Right atrium auricular region (tissue), 2 donors: ENCODE data around the gene RACK1. TPM values are rescaled to one million over a fixed set of nuclear protein-coding genes. Genes with fewer than 3 reads are reported as not detected.

ENCODE experiments used
- DNase-seq: peaks from one replicate; pipeline ENCODE4 v3.0.0-alpha.2; 2019; ENCODE audit warnings: low spot score
- H3K27ac ChIP-seq, 2 donors: fragments of 200-600 bp; sonication (generic); 1 replicate in 1 of 2; 2 replicates in 1 of 2; pipeline ENCODE4 v1.5.1; 2016 to 2019
- H3K27me3 ChIP-seq, 2 donors: fragments of 200-600 bp; sonication (generic); one replicate each; pipeline versions ENCODE4 v1.5.1 to v1.6.0; 2017 to 2019
- H3K36me3 ChIP-seq: fragments of 200-600 bp; sonication (generic); one replicate; pipeline ENCODE4 v1.5.1; 2016
- H3K4me1 ChIP-seq, 2 donors: fragments of 200-600 bp; sonication (generic); one replicate each; pipeline versions ENCODE4 v1.5.1 to v1.6.0; 2017 to 2019
- H3K4me3 ChIP-seq, 2 donors: fragments of 200-600 bp; sonication (generic); 1 replicate in 1 of 2; 2 replicates in 1 of 2; pipeline ENCODE4 v1.5.1; 2017 to 2019; ENCODE audit warnings: mild to moderate bottlenecking in 1 of 2, moderate library complexity in 1 of 2
- H3K9me3 ChIP-seq, 2 donors: fragments of 200-600 bp; sonication (generic); one replicate each; pipeline ENCODE4 v1.5.1; 2019
- total RNA-seq, 2 donors: library from RNA; depleted of rRNA; stranded (reverse); fragments of >200 nt; gene quantifications; one replicate each; pipeline ENCODE4 v1.1.0, GENCODE V29; 2016
- TF ChIP-seq, protein P1 (sequence below), 2 donors: fragments of 200-600 bp; sonication (generic); IDR thresholded peaks; one replicate each; pipeline ENCODE4 v1.5.1; 2019; ENCODE audit warnings: antibody characterized with exemption in 2 of 2

Gene RACK1
- total RNA-seq, 2 donors from 2014 or later: 1,155 to 1,413 TPM

DNA sequence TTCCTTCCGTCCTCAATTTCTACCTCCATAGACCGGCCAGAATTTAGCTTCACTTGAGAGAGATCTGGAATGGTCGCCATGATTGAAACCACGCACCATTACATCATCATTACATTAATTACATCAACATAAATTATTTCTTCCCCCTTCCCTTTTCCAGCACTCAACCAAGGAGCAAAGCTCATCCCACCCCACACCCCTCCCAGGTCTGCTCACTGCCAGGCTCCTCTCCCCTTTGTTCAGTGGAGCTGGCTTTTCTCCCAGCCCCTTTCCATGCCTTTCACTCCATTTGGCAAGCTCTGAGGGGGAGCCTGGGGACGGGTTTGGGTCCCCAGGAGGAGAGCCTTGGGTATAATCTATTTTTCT is 8.4 kb downstream of the RACK1 start:
- TF ChIP-seq, protein P1, sequence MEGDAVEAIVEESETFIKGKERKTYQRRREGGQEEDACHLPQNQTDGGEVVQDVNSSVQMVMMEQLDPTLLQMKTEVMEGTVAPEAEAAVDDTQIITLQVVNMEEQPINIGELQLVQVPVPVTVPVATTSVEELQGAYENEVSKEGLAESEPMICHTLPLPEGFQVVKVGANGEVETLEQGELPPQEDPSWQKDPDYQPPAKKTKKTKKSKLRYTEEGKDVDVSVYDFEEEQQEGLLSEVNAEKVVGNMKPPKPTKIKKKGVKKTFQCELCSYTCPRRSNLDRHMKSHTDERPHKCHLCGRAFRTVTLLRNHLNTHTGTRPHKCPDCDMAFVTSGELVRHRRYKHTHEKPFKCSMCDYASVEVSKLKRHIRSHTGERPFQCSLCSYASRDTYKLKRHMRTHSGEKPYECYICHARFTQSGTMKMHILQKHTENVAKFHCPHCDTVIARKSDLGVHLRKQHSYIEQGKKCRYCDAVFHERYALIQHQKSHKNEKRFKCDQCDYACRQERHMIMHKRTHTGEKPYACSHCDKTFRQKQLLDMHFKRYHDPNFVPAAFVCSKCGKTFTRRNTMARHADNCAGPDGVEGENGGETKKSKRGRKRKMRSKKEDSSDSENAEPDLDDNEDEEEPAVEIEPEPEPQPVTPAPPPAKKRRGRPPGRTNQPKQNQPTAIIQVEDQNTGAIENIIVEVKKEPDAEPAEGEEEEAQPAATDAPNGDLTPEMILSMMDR (IDR thresholded peaks at IDR 0.05): no peak
- H3K27ac ChIP-seq: no peak overlapping the region
- no peaks in the 10 kb centered on the region for H3K9me3 ChIP-seq
- peaks cover 0 to 1% of the 10 kb centered on the region in 2 donors for H3K4me1 ChIP-seq
- no peak for DNase-seq
- no peaks in the 10 kb centered on the region for H3K27me3 ChIP-seq
- no peak overlapping the region for H3K4me3 ChIP-seq
- H3K36me3 ChIP-seq: peaks cover 96% of the 10 kb centered on the region

DNA sequence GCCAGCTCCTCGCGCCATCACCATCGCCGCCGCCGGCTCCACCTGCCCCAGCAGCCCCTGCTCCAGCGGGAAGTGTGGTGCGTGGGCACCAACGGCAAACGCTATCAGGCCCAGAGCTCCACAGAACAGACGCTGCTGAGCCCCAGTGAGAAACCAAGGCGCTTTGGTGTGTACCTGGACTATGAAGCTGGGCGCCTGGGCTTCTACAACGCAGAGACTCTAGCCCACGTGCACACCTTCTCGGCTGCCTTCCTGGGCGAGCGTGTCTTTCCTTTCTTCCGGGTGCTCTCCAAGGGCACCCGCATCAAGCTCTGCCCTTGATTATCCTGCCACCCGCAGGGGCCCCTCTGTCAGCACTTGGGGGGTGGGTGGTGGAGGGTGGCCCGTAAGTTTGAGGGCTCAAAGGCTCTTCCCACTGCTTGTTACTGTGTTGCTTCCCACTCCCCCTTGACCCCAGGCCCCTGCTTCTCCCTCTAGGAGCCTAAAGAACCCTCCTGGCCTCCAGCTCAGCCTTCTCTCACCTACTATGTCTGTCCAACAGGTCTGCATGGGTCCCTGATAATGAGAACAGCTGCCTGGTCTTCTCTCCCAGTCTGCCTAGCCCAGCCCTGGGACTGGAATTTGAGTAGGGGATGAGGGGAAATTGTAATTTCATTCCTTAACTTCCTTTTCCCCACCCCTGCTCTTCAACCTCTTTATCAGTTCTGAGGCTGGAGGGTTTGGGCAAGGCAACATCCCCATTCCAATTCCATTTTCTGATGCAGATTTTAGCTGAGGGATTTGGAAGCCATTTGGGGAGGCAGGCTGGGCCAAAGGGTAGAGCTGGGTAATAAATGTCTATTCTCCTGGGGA is 9.0 kb downstream of the RACK1 start:
- Histone ChIP-seq H3K27ac (no peak overlapping the region), H3K4me1 (no peaks in the 10 kb centered on the region), H3K27me3 (no peaks in the 10 kb centered on the region), H3K36me3 (peaks cover 89% of the 10 kb centered on the region), H3K9me3 (no peaks in the 10 kb centered on the region), H3K4me3 (no peak overlapping the region)
- no peak for DNase-seq
- TF ChIP-seq, protein P1 (IDR thresholded peaks at IDR 0.05): no peak

DNA sequence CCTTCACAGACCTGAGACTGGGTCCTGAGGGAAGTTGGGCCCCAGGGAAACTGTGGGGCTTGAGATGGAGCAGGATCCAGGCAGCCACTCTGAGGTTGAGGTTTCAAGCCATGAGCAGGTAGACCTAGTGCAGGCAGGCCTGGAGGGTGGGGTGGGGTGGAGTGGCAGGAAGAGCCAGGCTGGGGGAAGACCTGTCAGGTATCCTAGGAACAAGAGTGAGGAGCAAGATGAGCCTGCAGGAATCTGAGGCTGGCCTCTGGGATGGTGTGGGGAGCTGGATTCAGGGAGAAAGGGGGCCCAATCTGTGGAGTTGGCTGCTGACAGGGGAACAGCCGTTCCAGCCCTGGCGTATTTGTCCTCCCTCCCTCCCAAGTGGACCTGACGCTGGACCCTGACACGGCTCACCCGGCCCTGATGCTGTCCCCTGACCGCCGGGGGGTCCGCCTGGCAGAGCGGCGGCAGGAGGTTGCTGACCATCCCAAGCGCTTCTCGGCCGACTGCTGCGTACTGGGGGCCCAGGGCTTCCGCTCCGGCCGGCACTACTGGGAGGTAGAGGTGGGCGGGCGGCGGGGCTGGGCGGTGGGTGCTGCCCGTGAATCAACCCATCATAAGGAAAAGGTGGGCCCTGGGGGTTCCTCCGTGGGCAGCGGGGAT is 9.8 kb downstream of the RACK1 start:
- no peak overlapping the region for H3K27ac ChIP-seq
- H3K27me3 ChIP-seq: no peaks in the 10 kb centered on the region
- no peak overlapping the region for H3K4me3 ChIP-seq
- no peaks in the 10 kb centered on the region for H3K4me1 ChIP-seq
- DNase-seq: no peak
- no peaks in the 10 kb centered on the region for H3K9me3 ChIP-seq
- TF ChIP-seq, protein P1 (IDR thresholded peaks at IDR 0.05): no peak
- H3K36me3 ChIP-seq: peaks cover 82% of the 10 kb centered on the region

DNA sequence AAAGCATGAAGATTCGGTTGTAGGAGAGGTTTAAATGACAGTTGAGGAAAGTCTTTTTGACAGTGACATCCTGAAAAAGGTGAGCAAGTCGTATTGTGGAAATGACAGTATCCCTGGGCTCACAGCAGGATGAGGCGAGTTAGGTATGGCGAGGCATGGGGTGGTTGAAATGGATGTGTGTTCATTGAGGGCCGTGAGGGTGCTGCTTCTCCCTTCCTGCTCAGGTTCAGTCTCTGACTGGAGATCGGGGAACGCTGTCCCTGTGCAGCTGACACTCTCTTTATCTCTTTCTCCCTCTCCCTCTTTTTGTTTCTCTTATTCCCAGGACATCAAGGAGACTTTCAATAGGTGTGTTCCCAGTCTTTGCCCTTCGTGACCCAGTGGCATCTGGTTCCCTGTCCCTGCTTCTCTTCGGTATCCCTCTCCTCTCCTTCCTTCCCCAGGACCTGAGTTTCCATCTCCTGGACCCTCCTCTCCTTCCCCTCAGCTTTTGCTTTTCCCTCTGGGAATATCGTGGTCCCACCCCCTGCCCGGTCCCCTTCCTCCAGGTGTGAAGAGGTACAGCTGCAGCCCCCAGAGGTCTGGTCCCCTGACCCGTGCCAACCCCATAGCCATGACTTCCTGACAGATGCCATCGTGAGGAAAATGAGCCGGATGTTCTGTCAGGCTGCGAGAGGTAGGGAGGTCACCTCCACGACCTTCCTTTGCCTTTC is 10.5 kb downstream of the RACK1 start:
- H3K36me3 ChIP-seq: peaks cover 75% of the 10 kb centered on the region
- DNase-seq: no peak

DNA sequence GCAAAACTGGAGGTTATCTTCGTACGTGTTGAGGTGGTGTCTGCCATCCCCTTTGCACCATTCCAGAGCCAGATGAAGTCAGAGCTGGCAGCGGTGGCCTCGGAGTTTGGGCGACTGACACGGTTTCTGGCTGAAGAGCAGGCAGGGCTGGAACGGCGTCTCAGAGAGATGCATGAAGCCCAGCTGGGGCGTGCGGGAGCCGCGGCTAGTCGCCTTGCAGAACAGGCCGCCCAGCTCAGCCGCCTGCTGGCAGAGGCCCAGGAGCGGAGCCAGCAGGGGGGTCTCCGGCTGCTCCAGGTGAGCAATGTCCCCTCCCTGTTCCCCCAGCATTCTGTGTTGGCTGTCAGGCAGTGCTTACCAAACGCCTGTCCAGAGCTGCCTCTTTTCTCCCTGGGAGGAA is 11.1 kb downstream of the RACK1 start:
- TF ChIP-seq, protein P1 (IDR thresholded peaks at IDR 0.05): no peak
- H3K27me3 ChIP-seq: no peaks in the 10 kb centered on the region
- no peak overlapping the region for H3K4me3 ChIP-seq
- H3K4me1 ChIP-seq: no peaks in the 10 kb centered on the region
- H3K36me3 ChIP-seq: peaks cover 69% of the 10 kb centered on the region
- no peaks in the 10 kb centered on the region for H3K9me3 ChIP-seq
- DNase-seq: no peak
- no peak overlapping the region for H3K27ac ChIP-seq

More for the DNA sequence above, 10.5 kb downstream of the RACK1 start:
- Histone ChIP-seq H3K9me3 (no peaks in the 10 kb centered on the region), H3K4me1 (no peaks in the 10 kb centered on the region), H3K27ac (no peak overlapping the region), H3K4me3 (no peak overlapping the region), H3K27me3 (no peaks in the 10 kb centered on the region)
- TF ChIP-seq, protein P1 (IDR thresholded peaks at IDR 0.05): no peak
